ENCODE data around the gene MTUS2. TPM values are rescaled to one million over a fixed set of nuclear protein-coding genes. Genes with fewer than 3 reads are reported as not detected.

MTUS2 gene
- total RNA-seq, 1 donor from 2014 or later: 6.8 TPM

- H3K27me3 Mint-ChIP-seq (ENCODE audit: unreplicated experiment): peaks cover 1% of the 10 kb centered on the region
- H3K27ac Mint-ChIP-seq (ENCODE audit: unreplicated experiment): no peak overlapping the region
- no peak for DNase-seq
- H3K36me3 Mint-ChIP-seq (ENCODE audit: unreplicated experiment): no peaks in the 10 kb centered on the region
- TF ChIP-seq, protein P1, sequence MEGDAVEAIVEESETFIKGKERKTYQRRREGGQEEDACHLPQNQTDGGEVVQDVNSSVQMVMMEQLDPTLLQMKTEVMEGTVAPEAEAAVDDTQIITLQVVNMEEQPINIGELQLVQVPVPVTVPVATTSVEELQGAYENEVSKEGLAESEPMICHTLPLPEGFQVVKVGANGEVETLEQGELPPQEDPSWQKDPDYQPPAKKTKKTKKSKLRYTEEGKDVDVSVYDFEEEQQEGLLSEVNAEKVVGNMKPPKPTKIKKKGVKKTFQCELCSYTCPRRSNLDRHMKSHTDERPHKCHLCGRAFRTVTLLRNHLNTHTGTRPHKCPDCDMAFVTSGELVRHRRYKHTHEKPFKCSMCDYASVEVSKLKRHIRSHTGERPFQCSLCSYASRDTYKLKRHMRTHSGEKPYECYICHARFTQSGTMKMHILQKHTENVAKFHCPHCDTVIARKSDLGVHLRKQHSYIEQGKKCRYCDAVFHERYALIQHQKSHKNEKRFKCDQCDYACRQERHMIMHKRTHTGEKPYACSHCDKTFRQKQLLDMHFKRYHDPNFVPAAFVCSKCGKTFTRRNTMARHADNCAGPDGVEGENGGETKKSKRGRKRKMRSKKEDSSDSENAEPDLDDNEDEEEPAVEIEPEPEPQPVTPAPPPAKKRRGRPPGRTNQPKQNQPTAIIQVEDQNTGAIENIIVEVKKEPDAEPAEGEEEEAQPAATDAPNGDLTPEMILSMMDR (IDR thresholded peaks at IDR 0.05; ENCODE audit: partially characterized antibody, unreplicated experiment): no peak
- no peak overlapping the region for H3K4me3 Mint-ChIP-seq (ENCODE audit: unreplicated experiment)
- H3K4me1 Mint-ChIP-seq (ENCODE audit: low read depth, unreplicated experiment): peaks cover 8% of the 10 kb centered on the region
- no peaks in the 10 kb centered on the region for H3K9me3 Mint-ChIP-seq (ENCODE audit: unreplicated experiment)
Observed at GRCh38 chr13:28889086-28889732, 69.1 kb downstream of the MTUS2 start.

- Mint-ChIP-seq H3K4me3 (ENCODE audit: unreplicated experiment) (peak overlapping the region; percentile 4), H3K4me1 (ENCODE audit: low read depth, unreplicated experiment) (peaks cover 8% of the 10 kb centered on the region), H3K27ac (ENCODE audit: unreplicated experiment) (no peak overlapping the region), H3K36me3 (ENCODE audit: unreplicated experiment) (peaks cover 2% of the 10 kb centered on the region), H3K9me3 (ENCODE audit: unreplicated experiment) (no peaks in the 10 kb centered on the region), H3K27me3 (ENCODE audit: unreplicated experiment) (peaks cover 1% of the 10 kb centered on the region)
- TF ChIP-seq, protein P1 (IDR thresholded peaks at IDR 0.05; ENCODE audit: partially characterized antibody, unreplicated experiment): no peak
- peak; percentile 38 for DNase-seq
Observed at GRCh38 chr13:28890712-28891111, 70.6 kb downstream of the MTUS2 start.

DNA sequence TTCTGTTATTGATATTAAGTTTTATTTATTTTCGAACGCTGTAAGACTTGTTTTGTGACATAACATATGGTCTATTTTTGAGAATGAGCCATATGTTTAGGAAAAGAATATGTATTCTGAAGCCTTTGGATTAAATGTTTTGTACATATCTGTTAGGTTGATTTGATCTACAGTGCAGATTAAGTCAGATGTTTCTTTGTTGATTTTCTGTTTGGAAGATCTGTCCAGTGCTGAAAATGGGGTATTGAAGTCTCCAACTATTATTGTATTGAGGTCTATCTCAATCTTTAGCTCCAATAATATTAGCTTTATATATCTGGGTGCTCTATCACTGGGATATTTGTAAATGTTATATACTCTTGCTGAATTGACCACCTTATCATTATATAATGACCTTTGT, 97.9 kb downstream of the MTUS2 start:
- TF ChIP-seq, protein P1 (IDR thresholded peaks at IDR 0.05; ENCODE audit: partially characterized antibody, unreplicated experiment): no peak
- peaks cover 31% of the 10 kb centered on the region for H3K36me3 Mint-ChIP-seq (ENCODE audit: unreplicated experiment)
- H3K27ac Mint-ChIP-seq (ENCODE audit: unreplicated experiment): no peak overlapping the region
- H3K4me3 Mint-ChIP-seq (ENCODE audit: unreplicated experiment): no peak overlapping the region
- no peaks in the 10 kb centered on the region for H3K9me3 Mint-ChIP-seq (ENCODE audit: unreplicated experiment)
- H3K27me3 Mint-ChIP-seq (ENCODE audit: unreplicated experiment): peaks cover 3% of the 10 kb centered on the region
- no peak for DNase-seq
- H3K4me1 Mint-ChIP-seq (ENCODE audit: low read depth, unreplicated experiment): no peaks in the 10 kb centered on the region

DNA sequence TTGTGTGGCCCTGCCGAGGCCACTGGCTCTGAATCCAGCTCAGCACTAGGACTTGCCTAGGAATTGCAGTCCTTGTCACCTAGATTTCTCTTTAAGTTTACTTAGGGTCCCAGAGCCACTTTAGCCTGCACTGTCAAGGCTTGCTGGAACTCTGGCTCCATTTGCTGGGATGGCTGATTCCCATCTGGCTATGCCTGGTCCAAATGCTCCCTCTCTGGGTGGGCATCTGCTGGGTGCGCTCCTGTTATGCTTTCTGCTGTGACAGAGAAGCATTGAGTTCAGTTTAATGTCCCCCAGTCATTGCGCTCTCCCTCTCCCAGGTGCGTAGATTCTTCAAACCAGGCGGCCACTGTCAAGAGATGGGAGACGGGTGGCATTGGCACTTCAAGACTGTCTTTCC, 102.2 kb downstream of the MTUS2 start:
- TF ChIP-seq, protein P1 (IDR thresholded peaks at IDR 0.05; ENCODE audit: partially characterized antibody, unreplicated experiment): no peak
- Mint-ChIP-seq H3K36me3 (ENCODE audit: unreplicated experiment) (peaks cover 9% of the 10 kb centered on the region), H3K4me1 (ENCODE audit: low read depth, unreplicated experiment) (no peaks in the 10 kb centered on the region), H3K9me3 (ENCODE audit: unreplicated experiment) (no peaks in the 10 kb centered on the region), H3K4me3 (ENCODE audit: unreplicated experiment) (no peak overlapping the region), H3K27me3 (ENCODE audit: unreplicated experiment) (peaks cover 1% of the 10 kb centered on the region), H3K27ac (ENCODE audit: unreplicated experiment) (no peak overlapping the region)
- no peak for DNase-seq

GRCh38 chr13:28935104-28935503, 115.0 kb downstream of the MTUS2 start:
- no peak overlapping the region for H3K4me3 Mint-ChIP-seq (ENCODE audit: unreplicated experiment)

More at GRCh38 chr13:28935104-28935503, 115.0 kb downstream of the MTUS2 start:
- Mint-ChIP-seq H3K27ac (ENCODE audit: unreplicated experiment) (no peak overlapping the region), H3K4me1 (ENCODE audit: low read depth, unreplicated experiment) (peaks cover 2% of the 10 kb centered on the region), H3K36me3 (ENCODE audit: unreplicated experiment) (no peaks in the 10 kb centered on the region), H3K9me3 (ENCODE audit: unreplicated experiment) (peaks cover 2% of the 10 kb centered on the region), H3K27me3 (ENCODE audit: unreplicated experiment) (no peaks in the 10 kb centered on the region)
- DNase-seq: no peak
- TF ChIP-seq, protein P1 (IDR thresholded peaks at IDR 0.05; ENCODE audit: partially characterized antibody, unreplicated experiment): no peak

Data from glutamatergic neuron (in vitro differentiated cells).